OCI-LY3 (cell line): ENCODE data around the gene PATJ.

Experiments used
- H2AFZ ChIP-seq: fragments of 200-600, 300-600 bp; shearing (Covaris generic); 2 replicates; pipeline ENCODE4 v1.6.0; 2014; ENCODE audit warnings: antibody characterized with exemption, low read depth, low read length
- H3K27ac ChIP-seq: fragments of 200-600, 300-600 bp; sonication (generic); 2 replicates; pipeline ENCODE4 v1.5.1; 2014; ENCODE audit warnings: mild to moderate bottlenecking, low read length, moderate library complexity, mixed read lengths
- H3K27me3 ChIP-seq: fragments of 200-600, 300-600 bp; sonication (generic); 2 replicates; pipeline ENCODE4 v1.6.1; 2014; ENCODE audit warnings: low read depth, low read length, mixed read lengths
- H3K36me3 ChIP-seq: fragments of 200-600, 300-600 bp; sonication (generic); replicated peaks from 2 replicates; pipeline ENCODE3; 2014; ENCODE audit warnings: low read depth, low read length, mixed read lengths
- H3K4me1 ChIP-seq: fragments of 300-600, 200-600 bp; sonication (generic); 2 replicates; pipeline ENCODE4 v1.6.1; 2014; ENCODE audit warnings: low read length, mixed read lengths
- H3K4me2 ChIP-seq: fragments of 200-600, 300-600 bp; sonication (generic); 2 replicates; pipeline ENCODE4 v1.6.1; 2014; ENCODE audit warnings: low read length, mixed read lengths
- H3K4me3 ChIP-seq: fragments of 300-600, 200-600 bp; sonication (generic); 2 replicates; pipeline ENCODE4 v1.5.1; 2014; ENCODE audit warnings: antibody characterized with exemption, mild to moderate bottlenecking, low read length, moderate library complexity
- H3K79me2 ChIP-seq: fragments of 300-600, 200-600 bp; shearing (Covaris generic); 2 replicates; pipeline ENCODE4 v1.6.1; 2014; ENCODE audit warnings: mild to moderate bottlenecking, low read length, mixed read lengths
- H3K9ac ChIP-seq: fragments of 300-600, 200-600 bp; shearing (Covaris generic); 2 replicates; pipeline ENCODE4 v1.6.0; 2014; ENCODE audit warnings: mild to moderate bottlenecking, low read length, moderate library complexity
- H3K9me3 ChIP-seq: fragments of 200-600, 300-600 bp; shearing (Covaris generic); 2 replicates; pipeline ENCODE4 v1.6.1; 2014; ENCODE audit warnings: low read length, mixed read lengths; ENCODE audit not compliant: insufficient read depth
- H4K20me1 ChIP-seq: fragments of 200-600, 300-600 bp; sonication (generic); 2 replicates; pipeline ENCODE4 v1.6.1; 2016; ENCODE audit warnings: low read length, mixed read lengths; ENCODE audit not compliant: insufficient read depth
- CTCF ChIP-seq: fragments of 200-600, 300-600 bp; sonication (generic); IDR thresholded peaks from 2 replicates; pipeline ENCODE4 v1.5.1; 2014; ENCODE audit warnings: antibody characterized with exemption, low read length, low read depth
- EZH2phosphoT487 ChIP-seq: fragments of 200-600 bp; shearing (Covaris generic); IDR thresholded peaks from 2 replicates; pipeline ENCODE4 v1.6.1; 2018; ENCODE audit warnings: antibody characterized with exemption, mixed run types, low read depth

PATJ gene

GRCh38 chr1:61910035-61910434 lies 167.8 kb downstream of the PATJ start:
- Histone ChIP-seq H3K4me1 (peaks cover 6% of the 10 kb centered on the region; the same call in 1 of the 2 replicates), H3K27me3 (no peaks in the 10 kb centered on the region), H3K27ac (no peak overlapping the region), H3K79me2 (no peaks in the 10 kb centered on the region), H3K4me3 (no peak overlapping the region), H3K9ac (no peak overlapping the region), H2AFZ (no peak overlapping the region), H3K9me3 (no peaks in the 10 kb centered on the region), H3K4me2 (no peak overlapping the region), H4K20me1 (no peaks in the 10 kb centered on the region), H3K36me3 (no peaks in the 10 kb centered on the region)
- no peak for TF ChIP-seq EZH2phosphoT487
- TF ChIP-seq CTCF = no peak

- no peaks in the 10 kb centered on the region for H3K9me3 ChIP-seq
- TF ChIP-seq EZH2phosphoT487 (no peak), CTCF (no peak)
- no peak overlapping the region for H3K4me3 ChIP-seq
- no peak overlapping the region for H3K27ac ChIP-seq
- no peak overlapping the region for H2AFZ ChIP-seq
- H3K36me3 ChIP-seq = no peaks in the 10 kb centered on the region
- no peaks in the 10 kb centered on the region for H3K4me1 ChIP-seq
- no peaks in the 10 kb centered on the region for H3K27me3 ChIP-seq
- H4K20me1 ChIP-seq = no peaks in the 10 kb centered on the region
- no peak overlapping the region for H3K4me2 ChIP-seq
- no peak overlapping the region for H3K9ac ChIP-seq
- H3K79me2 ChIP-seq = no peaks in the 10 kb centered on the region
These were observed 172.7 kb downstream of the PATJ start for GRCh38 chr1:61914823-61915482.

- H3K79me2 ChIP-seq = no peaks in the 10 kb centered on the region
- H3K4me2 ChIP-seq = no peak overlapping the region
- no peaks in the 10 kb centered on the region for H3K27me3 ChIP-seq
- H4K20me1 ChIP-seq = no peaks in the 10 kb centered on the region
- H3K27ac ChIP-seq = no peak overlapping the region
- TF ChIP-seq CTCF (peak; percentile 12; the same call in 1 of the 2 replicates), EZH2phosphoT487 (no peak)
- no peak overlapping the region for H2AFZ ChIP-seq
- no peak overlapping the region for H3K9ac ChIP-seq
- no peaks in the 10 kb centered on the region for H3K9me3 ChIP-seq
- no peak overlapping the region for H3K4me3 ChIP-seq
- H3K36me3 ChIP-seq = no peaks in the 10 kb centered on the region
- no peaks in the 10 kb centered on the region for H3K4me1 ChIP-seq
These were observed 179.2 kb downstream of the PATJ start for GRCh38 chr1:61921435-61921834.

- H3K36me3 ChIP-seq = no peaks in the 10 kb centered on the region
- H3K27me3 ChIP-seq = no peaks in the 10 kb centered on the region
- H4K20me1 ChIP-seq = no peaks in the 10 kb centered on the region
- no peak overlapping the region for H2AFZ ChIP-seq
- H3K9me3 ChIP-seq = no peaks in the 10 kb centered on the region
- no peaks in the 10 kb centered on the region for H3K79me2 ChIP-seq
- no peak overlapping the region for H3K4me3 ChIP-seq
- no peaks in the 10 kb centered on the region for H3K4me1 ChIP-seq
- no peak for TF ChIP-seq EZH2phosphoT487
- no peak overlapping the region for H3K4me2 ChIP-seq
- H3K9ac ChIP-seq = no peak overlapping the region
- no peak overlapping the region for H3K27ac ChIP-seq
These were observed 180.7 kb downstream of the PATJ start for GRCh38 chr1:61922950-61923480.
